Neural progenitor cell (in vitro differentiated cells): ENCODE results near the gene RACGAP1.

ENCODE experiments used
- EZH2 ChIP-seq: fragments of 200-600 bp; sonication (generic); IDR thresholded peaks from 2 replicates; pipeline ENCODE4 v1.6.1; 2017; ENCODE audit warnings: antibody characterized with exemption, mild to moderate bottlenecking, moderate library complexity
- EZH2phosphoT487 ChIP-seq: fragments of 200-600 bp; sonication (generic); IDR thresholded peaks from 2 replicates; pipeline ENCODE4 v1.6.1; 2017; ENCODE audit warnings: antibody characterized with exemption
- TF ChIP-seq, protein P1 (sequence below): fragments of 200-600 bp; sonication (generic); IDR thresholded peaks from 2 replicates; pipeline ENCODE4 v1.5.1; 2017; ENCODE audit warnings: antibody characterized with exemption, mild to moderate bottlenecking

- TF ChIP-seq EZH2, result no peak
- TF ChIP-seq, protein P1, sequence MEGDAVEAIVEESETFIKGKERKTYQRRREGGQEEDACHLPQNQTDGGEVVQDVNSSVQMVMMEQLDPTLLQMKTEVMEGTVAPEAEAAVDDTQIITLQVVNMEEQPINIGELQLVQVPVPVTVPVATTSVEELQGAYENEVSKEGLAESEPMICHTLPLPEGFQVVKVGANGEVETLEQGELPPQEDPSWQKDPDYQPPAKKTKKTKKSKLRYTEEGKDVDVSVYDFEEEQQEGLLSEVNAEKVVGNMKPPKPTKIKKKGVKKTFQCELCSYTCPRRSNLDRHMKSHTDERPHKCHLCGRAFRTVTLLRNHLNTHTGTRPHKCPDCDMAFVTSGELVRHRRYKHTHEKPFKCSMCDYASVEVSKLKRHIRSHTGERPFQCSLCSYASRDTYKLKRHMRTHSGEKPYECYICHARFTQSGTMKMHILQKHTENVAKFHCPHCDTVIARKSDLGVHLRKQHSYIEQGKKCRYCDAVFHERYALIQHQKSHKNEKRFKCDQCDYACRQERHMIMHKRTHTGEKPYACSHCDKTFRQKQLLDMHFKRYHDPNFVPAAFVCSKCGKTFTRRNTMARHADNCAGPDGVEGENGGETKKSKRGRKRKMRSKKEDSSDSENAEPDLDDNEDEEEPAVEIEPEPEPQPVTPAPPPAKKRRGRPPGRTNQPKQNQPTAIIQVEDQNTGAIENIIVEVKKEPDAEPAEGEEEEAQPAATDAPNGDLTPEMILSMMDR, result no peak
- TF ChIP-seq EZH2phosphoT487, result no peak
Observed at GRCh38 chr12:49978125-49978524, 47.2 kb downstream of the RACGAP1 start.
